GM23248 (cell line): ENCODE results near the gene ALK. TPM values are rescaled to one million over a fixed set of nuclear protein-coding genes. Genes with fewer than 3 reads are reported as not detected.

Experiments
- DNase-seq: peaks from one replicate; pipeline ENCODE4 v3.0.0-alpha.2; 2015
- H2AFZ ChIP-seq: fragments of 200-600 bp; sonication (generic); 2 replicates; pipeline ENCODE4 v1.6.1; 2016; ENCODE audit warnings: antibody characterized with exemption
- H3F3A ChIP-seq: fragments of 200-600 bp; sonication (generic); 2 replicates; pipeline ENCODE4 v1.6.1; 2016; ENCODE audit warnings: mild to moderate bottlenecking, antibody characterized with exemption, mixed run types; ENCODE audit not compliant: insufficient read depth
- H3K27ac ChIP-seq: fragments of 200-600 bp; sonication (generic); 2 replicates; pipeline ENCODE4 v1.5.1; 2016; ENCODE audit warnings: mild to moderate bottlenecking
- H3K27me3 ChIP-seq: fragments of 200-600 bp; sonication (generic); replicated peaks from 2 replicates; pipeline ENCODE4 v1.6.1; 2016; ENCODE audit warnings: mild to moderate bottlenecking; ENCODE audit not compliant: insufficient read depth
- H3K36me3 ChIP-seq: fragments of 200-600 bp; sonication (generic); 2 replicates; pipeline ENCODE4 v1.6.1; 2016; ENCODE audit warnings: low read depth, mild to moderate bottlenecking
- H3K4me1 ChIP-seq: fragments of 200-600 bp; sonication (generic); 2 replicates; pipeline ENCODE4 v1.6.1; 2016; ENCODE audit warnings: mild to moderate bottlenecking; ENCODE audit not compliant: insufficient read depth
- H3K4me2 ChIP-seq: fragments of 200-600 bp; sonication (generic); one replicate; pipeline ENCODE4 v1.6.1; 2016; ENCODE audit warnings: mild to moderate bottlenecking; ENCODE audit not compliant: unreplicated experiment
- H3K4me3 ChIP-seq: fragments of 200-600 bp; sonication (generic); 2 replicates; pipeline ENCODE4 v1.5.1; 2016; ENCODE audit warnings: mild to moderate bottlenecking
- H3K79me2 ChIP-seq: fragments of 200-600 bp; sonication (generic); 2 replicates; pipeline ENCODE4 v1.6.1; 2016; ENCODE audit warnings: mild to moderate bottlenecking; ENCODE audit not compliant: insufficient read depth
- H3K9ac ChIP-seq: fragments of 200-600 bp; sonication (generic); 2 replicates; pipeline ENCODE4 v1.6.1; 2016; ENCODE audit warnings: mild to moderate bottlenecking
- H3K9me2 ChIP-seq: fragments of 200-600 bp; sonication (generic); 2 replicates; pipeline ENCODE4 v1.6.1; 2016; ENCODE audit warnings: mixed run types, mild to moderate bottlenecking, moderate library complexity; ENCODE audit not compliant: insufficient read depth
- H3K9me3 ChIP-seq: fragments of 200-600 bp; sonication (generic); one replicate; pipeline ENCODE4 v1.6.1; 2017; ENCODE audit warnings: low read depth
- H4K20me1 ChIP-seq: fragments of 200-600 bp; sonication (generic); 2 replicates; pipeline ENCODE4 v1.6.0; 2016; ENCODE audit not compliant: insufficient read depth
- EZH2 ChIP-seq: fragments of 200-600 bp; sonication (generic); IDR thresholded peaks from 2 replicates; pipeline ENCODE4 v1.6.1; 2018; ENCODE audit warnings: antibody characterized with exemption, mild to moderate bottlenecking; ENCODE audit not compliant: insufficient read depth, poor library complexity, severe bottlenecking
- EZH2phosphoT487 ChIP-seq: fragments of 200-600 bp; sonication (generic); IDR thresholded peaks from 2 replicates; pipeline ENCODE4 v1.6.1; 2018; ENCODE audit warnings: antibody characterized with exemption, moderate library complexity, mild to moderate bottlenecking, low read depth; ENCODE audit not compliant: insufficient read depth
- WGBS, 2 experiments: methylation state at CpG; one replicate each; pipeline ENCODE4 v1.1.6; 2015 to 2017; ENCODE audit warnings: low lambda C conversion rate in 2 of 2, low coverage in 1 of 2; ENCODE audit errors: missing lambda C conversion rate in 2 of 2; 5-methylcytosine and 5-hydroxymethylcytosine counted together
- in situ Hi-C: fragments of 300-500 bp; cut with MboI; formaldehyde crosslinking; loops from 2 replicates; pipeline ENCODE4 v1.15.0; 2020
- polyA plus RNA-seq: library from polyadenylated mRNA; unstranded; fragments of >200 nt; fragmentation: Nextera tagmentation; extraction: Ambion mirVana; gene quantifications from 2 replicates; pipeline ENCODE4 v1.2.1, GENCODE V29; 2016
- total RNA-seq: library from RNA; depleted of rRNA; stranded (reverse); fragments of >200 nt; shearing (Covaris generic); gene quantifications from 2 replicates; pipeline ENCODE4 v1.2.3, GENCODE V29; 2014

The ALK gene
- total and polyA plus RNA-seq, 2 experiments from 2014 or later = under 0.01 to 0.05 TPM

GRCh38 chr2:29591600-29591999 lies 329.8 kb downstream of the ALK start:
- H3K27ac ChIP-seq = no peak overlapping the region
- 75 to 79% methylated on average over 10 of the region's 10 CpGs for WGBS, 2 experiments
- in situ Hi-C loops = no loop called here
- H3K4me2 ChIP-seq = no peak overlapping the region
- H2AFZ ChIP-seq = no peak overlapping the region
- TF ChIP-seq EZH2 = no peak
- no peaks in the 10 kb centered on the region for H3K4me1 ChIP-seq
- DNase-seq = no peak
- H3K79me2 ChIP-seq = no peaks in the 10 kb centered on the region
- no peak overlapping the region for H3K4me3 ChIP-seq
- H3F3A ChIP-seq = no peaks in the 10 kb centered on the region
- H3K9me3 ChIP-seq = no peaks in the 10 kb centered on the region
- H3K27me3 ChIP-seq = 0 out of 2 replicates have a peak, but pooled peaks cover 11% of the 10 kb centered on the region
- H3K9me2 ChIP-seq = no peaks in the 10 kb centered on the region
- H3K36me3 ChIP-seq = no peaks in the 10 kb centered on the region
- no peak overlapping the region for H3K9ac ChIP-seq
- no peaks in the 10 kb centered on the region for H4K20me1 ChIP-seq

GRCh38 chr2:29590211-29590610 lies 331.2 kb downstream of the ALK start:
- Histone ChIP-seq H2AFZ (no peak overlapping the region), H4K20me1 (no peaks in the 10 kb centered on the region), H3K9me3 (no peaks in the 10 kb centered on the region), H3F3A (no peaks in the 10 kb centered on the region), H3K4me2 (no peak overlapping the region), H3K4me3 (no peak overlapping the region), H3K9ac (no peak overlapping the region), H3K27me3 (0 out of 2 replicates have a peak, but pooled peaks cover 7% of the 10 kb centered on the region), H3K79me2 (no peaks in the 10 kb centered on the region), H3K36me3 (no peaks in the 10 kb centered on the region), H3K4me1 (no peaks in the 10 kb centered on the region), H3K27ac (no peak overlapping the region), H3K9me2 (no peaks in the 10 kb centered on the region)
- in situ Hi-C loops = no loop called here
- 69 to 71% methylated on average over 7 of the region's 7 CpGs for WGBS, 2 experiments
- no peak for DNase-seq
- TF ChIP-seq EZH2phosphoT487 (no peak), EZH2 (no peak)

GRCh38 chr2:29589440-29590103 lies 331.8 kb downstream of the ALK start:
- H3K9me2 ChIP-seq = no peaks in the 10 kb centered on the region
- no peak overlapping the region for H2AFZ ChIP-seq
- no peak overlapping the region for H3K9ac ChIP-seq
- TF ChIP-seq EZH2phosphoT487 (no peak), EZH2 (no peak)
- no peaks in the 10 kb centered on the region for H3K4me1 ChIP-seq
- H3K9me3 ChIP-seq = no peaks in the 10 kb centered on the region
- H3K27me3 ChIP-seq = 0 out of 2 replicates have a peak, but pooled peaks cover 3% of the 10 kb centered on the region
- no peak for DNase-seq
- no peak overlapping the region for H3K4me2 ChIP-seq
- no peaks in the 10 kb centered on the region for H3K79me2 ChIP-seq
- H3K27ac ChIP-seq = no peak overlapping the region
- in situ Hi-C loops = no loop called here
- no peak overlapping the region for H3K4me3 ChIP-seq
- 65 to 74% methylated on average over 5 of the region's 5 CpGs for WGBS, 2 experiments
- no peaks in the 10 kb centered on the region for H4K20me1 ChIP-seq
- H3K36me3 ChIP-seq = no peaks in the 10 kb centered on the region
- no peaks in the 10 kb centered on the region for H3F3A ChIP-seq

GRCh38 chr2:29587402-29588190 lies 333.8 kb downstream of the ALK start:
- Histone ChIP-seq H3K4me1 (no peaks in the 10 kb centered on the region), H4K20me1 (no peaks in the 10 kb centered on the region)

More at GRCh38 chr2:29587402-29588190, 333.8 kb downstream of the ALK start:
- Histone ChIP-seq H3K9me2 (no peaks in the 10 kb centered on the region), H3K27me3 (no peaks in the 10 kb centered on the region), H3K9me3 (no peaks in the 10 kb centered on the region), H2AFZ (no peak overlapping the region), H3K4me2 (no peak overlapping the region), H3K79me2 (no peaks in the 10 kb centered on the region), H3K9ac (no peak overlapping the region), H3K4me3 (no peak overlapping the region), H3F3A (no peaks in the 10 kb centered on the region), H3K27ac (no peak overlapping the region), H3K36me3 (no peaks in the 10 kb centered on the region)
- in situ Hi-C loops = no loop called here
- DNase-seq = peak; percentile 25
- TF ChIP-seq EZH2phosphoT487 (no peak), EZH2 (no peak)
- 61 to 67% methylated on average over 5 of the region's 5 CpGs for WGBS, 2 experiments
